Upper lobe of left lung (tissue), 4 donors: ENCODE data around the gene BMP7.

ENCODE experiments used
- CTCF ChIP-seq, 6 experiments: fragments of 450-650 bp in 4 of 6; fragments of 200-600 bp in 2 of 6; sonication (generic) in 2 of 6; IDR thresholded peaks; one replicate each; pipeline ENCODE4 v1.5.1; 2016 to 2019; ENCODE audit warnings: antibody characterized with exemption in 6 of 6
- POLR2A ChIP-seq, 4 donors: fragments of 450-650 bp; IDR thresholded peaks; one replicate each; pipeline ENCODE4 v1.5.1; 2016 to 2017; ENCODE audit warnings: antibody characterized with exemption in 4 of 4, mild to moderate bottlenecking in 2 of 4

GRCh38 chr20:57230247-57230646 is 36.2 kb downstream of the BMP7 start:
- TF ChIP-seq POLR2A (IDR thresholded peaks at IDR 0.05) (no peak), CTCF (IDR thresholded peaks at IDR 0.05) (no peak)
